Lower lobe of right lung (tissue), 2 donors: ENCODE measurements around the gene BABAM2. TPM values are rescaled to one million over a fixed set of nuclear protein-coding genes. Genes with fewer than 3 reads are reported as not detected.

Source experiments
- ATAC-seq, 2 donors: fragments of 200-7000 bp; cut with Tn5 transposase; one replicate each; pipeline ENCODE4 v1.9.1; 2020 to 2022; ENCODE audit warnings: mild to moderate bottlenecking in 2 of 2, moderate library complexity in 2 of 2
- DNase-seq: peaks from one replicate; pipeline ENCODE4 v3.0.0-alpha.2; 2020
- H3K27ac ChIP-seq: fragments of 200-600 bp; one replicate; pipeline ENCODE4 v1.8.0; 2022
- H3K27me3 ChIP-seq: fragments of 200-600 bp; one replicate; pipeline ENCODE4 v1.8.0; 2022; ENCODE audit warnings: low read depth
- H3K36me3 ChIP-seq: fragments of 200-600 bp; one replicate; pipeline ENCODE4 v1.8.0; 2022; ENCODE audit warnings: mild to moderate bottlenecking
- H3K4me1 ChIP-seq: fragments of 200-600 bp; one replicate; pipeline ENCODE4 v1.8.0; 2022
- H3K4me3 ChIP-seq: fragments of 200-600 bp; one replicate; pipeline ENCODE4 v1.8.0; 2022; ENCODE audit warnings: mild to moderate bottlenecking
- H3K9me3 ChIP-seq: fragments of 200-600 bp; one replicate; pipeline ENCODE4 v1.8.0; 2022
- intact Hi-C: fragments of 100-400 bp; cut with DNase I; formaldehyde crosslinking; loops from one replicate; pipeline ENCODE4 v1.11.0; 2022
- total RNA-seq: library from RNA; stranded (reverse); fragmentation: NEBNext Ultra II Directional; extraction: Animal tissue kit (Norgen Biotek cat#: 25700); gene quantifications from one replicate; pipeline ENCODE4 v1.2.1, GENCODE V29; 2021
- TF ChIP-seq, protein P1 (sequence below): fragments of 200-600 bp; IDR thresholded peaks from one replicate; pipeline ENCODE4 v1.8.0; 2022; ENCODE audit warnings: antibody characterized with exemption, mild to moderate bottlenecking
- donor health status: DM: no; HTN: yes; CAD: no; lungs with severe emphysema.

BABAM2 gene
- total RNA-seq, 1 donor from 2014 or later: 39.5 TPM

DNA sequence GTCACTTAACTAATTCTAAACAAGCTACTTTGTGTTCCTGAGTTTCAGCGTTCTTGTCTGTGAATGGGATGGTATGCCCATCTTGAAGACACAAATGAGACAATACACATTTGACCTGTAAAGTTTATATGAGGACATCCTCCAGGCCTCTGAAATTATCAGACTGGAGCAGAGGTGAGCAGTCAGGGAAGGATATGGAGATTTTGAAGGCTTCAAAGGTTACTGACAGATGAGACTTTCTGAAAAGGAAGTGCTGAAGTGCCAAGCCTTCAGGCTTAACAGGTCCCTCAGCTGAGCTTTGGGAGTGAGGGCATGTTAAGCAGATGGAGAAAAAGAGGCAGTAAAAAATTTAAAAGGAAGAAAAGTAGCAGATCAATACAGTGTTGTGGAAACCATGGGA lies 391.2 kb downstream of the BABAM2 start:
- DNase-seq (no peak), ATAC-seq (no peak)
- Histone ChIP-seq H3K27me3 (no peaks in the 10 kb centered on the region), H3K4me3 (no peak overlapping the region), H3K4me1 (no peaks in the 10 kb centered on the region), H3K36me3 (no peaks in the 10 kb centered on the region), H3K27ac (no peak overlapping the region), H3K9me3 (no peaks in the 10 kb centered on the region)
- TF ChIP-seq, protein P1, sequence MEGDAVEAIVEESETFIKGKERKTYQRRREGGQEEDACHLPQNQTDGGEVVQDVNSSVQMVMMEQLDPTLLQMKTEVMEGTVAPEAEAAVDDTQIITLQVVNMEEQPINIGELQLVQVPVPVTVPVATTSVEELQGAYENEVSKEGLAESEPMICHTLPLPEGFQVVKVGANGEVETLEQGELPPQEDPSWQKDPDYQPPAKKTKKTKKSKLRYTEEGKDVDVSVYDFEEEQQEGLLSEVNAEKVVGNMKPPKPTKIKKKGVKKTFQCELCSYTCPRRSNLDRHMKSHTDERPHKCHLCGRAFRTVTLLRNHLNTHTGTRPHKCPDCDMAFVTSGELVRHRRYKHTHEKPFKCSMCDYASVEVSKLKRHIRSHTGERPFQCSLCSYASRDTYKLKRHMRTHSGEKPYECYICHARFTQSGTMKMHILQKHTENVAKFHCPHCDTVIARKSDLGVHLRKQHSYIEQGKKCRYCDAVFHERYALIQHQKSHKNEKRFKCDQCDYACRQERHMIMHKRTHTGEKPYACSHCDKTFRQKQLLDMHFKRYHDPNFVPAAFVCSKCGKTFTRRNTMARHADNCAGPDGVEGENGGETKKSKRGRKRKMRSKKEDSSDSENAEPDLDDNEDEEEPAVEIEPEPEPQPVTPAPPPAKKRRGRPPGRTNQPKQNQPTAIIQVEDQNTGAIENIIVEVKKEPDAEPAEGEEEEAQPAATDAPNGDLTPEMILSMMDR: no peak
- intact Hi-C loops: no loop called here

DNA sequence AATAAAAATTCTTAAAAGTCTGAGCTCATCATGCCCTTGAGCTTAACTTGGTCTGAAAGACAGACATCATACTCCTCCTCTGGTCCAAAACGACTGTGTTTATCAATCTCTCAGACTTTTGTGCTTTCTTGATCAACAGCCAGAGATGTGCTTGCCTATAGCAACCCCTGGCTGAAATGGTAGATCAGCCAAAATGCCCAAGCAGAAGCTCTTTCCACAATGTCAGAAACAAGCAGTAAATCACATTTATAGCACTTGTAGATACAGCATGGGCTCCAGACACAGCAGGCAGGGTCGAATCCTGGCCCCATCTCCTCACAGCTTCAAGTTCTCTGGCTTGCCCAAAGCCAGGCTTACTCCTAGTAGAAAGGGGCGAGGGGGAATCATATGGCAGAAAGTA lies 391.7 kb downstream of the BABAM2 start:
- no peak for ATAC-seq
- Histone ChIP-seq H3K4me1 (no peaks in the 10 kb centered on the region), H3K27me3 (no peaks in the 10 kb centered on the region), H3K4me3 (no peak overlapping the region), H3K9me3 (no peaks in the 10 kb centered on the region), H3K27ac (no peak overlapping the region), H3K36me3 (no peaks in the 10 kb centered on the region)
- intact Hi-C loops: no loop called here
- TF ChIP-seq, protein P1: no peak
- no peak for DNase-seq

DNA sequence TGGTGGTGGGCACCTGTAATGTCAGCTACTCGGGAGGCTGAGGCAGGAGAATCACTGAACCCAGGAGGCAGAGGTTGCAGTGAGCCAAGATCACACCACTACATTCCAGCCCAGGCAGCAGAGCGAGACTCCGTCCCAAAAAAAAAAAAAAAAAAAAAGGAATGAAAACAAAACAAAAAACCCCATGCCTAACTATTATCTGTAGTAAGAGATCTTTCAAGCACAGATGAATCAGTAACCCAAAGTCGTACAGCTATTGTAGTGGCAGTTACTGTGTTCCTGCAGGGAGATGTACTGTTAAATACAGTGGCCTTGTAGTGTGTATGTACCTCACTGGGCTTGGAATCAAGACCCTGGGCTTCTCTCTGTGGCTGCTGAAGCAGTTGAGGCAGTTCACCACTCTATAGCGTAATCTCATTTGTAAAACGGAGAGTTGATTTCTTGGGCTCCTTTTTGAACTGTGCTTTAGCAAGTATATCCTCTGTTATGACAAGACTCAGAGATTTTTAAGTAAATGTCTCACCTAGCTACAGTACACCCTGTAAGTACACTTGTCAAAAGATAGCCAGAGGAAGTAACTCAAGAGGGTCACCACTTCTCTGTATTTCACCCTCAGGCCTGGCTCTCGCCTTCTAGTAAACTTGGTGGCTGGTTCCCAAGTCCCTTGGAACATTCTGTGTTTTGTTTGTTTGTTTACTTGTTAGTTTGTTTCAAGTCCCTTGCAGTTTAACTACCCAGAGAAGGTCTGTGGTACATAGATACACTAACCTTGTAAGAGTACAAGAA lies 392.5 kb downstream of the BABAM2 start:
- H3K27me3 ChIP-seq: no peaks in the 10 kb centered on the region
- intact Hi-C loops: no loop called here
- no peak overlapping the region for H3K27ac ChIP-seq
- H3K4me1 ChIP-seq: no peaks in the 10 kb centered on the region
- ATAC-seq (peak in 1 of 2 donors; percentile 29), DNase-seq (no peak)
- TF ChIP-seq, protein P1: no peak
- H3K9me3 ChIP-seq: no peaks in the 10 kb centered on the region
- H3K36me3 ChIP-seq: no peaks in the 10 kb centered on the region
- no peak overlapping the region for H3K4me3 ChIP-seq

DNA sequence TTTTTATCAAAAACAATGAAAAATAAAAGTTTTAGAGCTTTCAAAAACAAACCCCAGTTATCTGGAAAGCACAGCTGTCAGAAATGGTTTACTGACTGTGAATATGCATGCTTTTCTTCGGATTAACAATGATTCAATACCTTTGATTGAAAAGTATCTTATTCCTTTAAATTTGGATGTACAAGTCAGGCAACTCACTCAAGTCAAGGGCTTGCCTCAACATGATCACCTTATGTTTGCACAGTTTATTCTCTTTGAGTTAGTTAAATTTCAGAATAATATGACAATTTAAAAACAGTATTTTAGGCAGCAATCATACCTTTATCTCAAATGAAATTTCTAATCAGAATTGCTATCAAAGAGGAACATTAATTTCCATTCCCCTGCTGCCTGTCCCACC lies 393.3 kb downstream of the BABAM2 start:
- Histone ChIP-seq H3K27ac (no peak overlapping the region), H3K36me3 (no peaks in the 10 kb centered on the region), H3K4me1 (no peaks in the 10 kb centered on the region), H3K9me3 (no peaks in the 10 kb centered on the region), H3K27me3 (no peaks in the 10 kb centered on the region), H3K4me3 (no peak overlapping the region)
- intact Hi-C loops: no loop called here
- TF ChIP-seq, protein P1: no peak
- DNase-seq (no peak), ATAC-seq (no peak)

DNA sequence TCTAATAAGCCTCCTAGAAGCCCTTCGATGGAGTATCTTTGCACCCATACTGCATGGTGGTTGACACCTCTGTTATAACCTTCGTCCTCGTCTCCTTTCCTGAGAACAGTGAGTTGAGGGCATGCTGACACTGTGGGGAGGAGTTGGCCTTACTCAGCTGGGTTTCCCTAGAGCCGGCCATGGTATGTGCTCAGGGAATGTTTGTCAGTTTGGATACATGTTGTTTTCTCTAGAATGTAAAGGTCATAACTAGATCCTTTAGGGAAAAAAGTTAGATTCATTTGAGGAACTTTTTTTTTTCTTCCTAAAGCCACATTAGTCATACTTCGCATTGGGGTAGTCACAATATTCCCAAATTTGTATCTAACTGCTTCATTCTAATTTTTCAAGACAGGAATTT lies 396.1 kb downstream of the BABAM2 start:
- intact Hi-C loops: no loop called here
- no peak for DNase-seq

More for the DNA sequence above, 396.1 kb downstream of the BABAM2 start:
- no peaks in the 10 kb centered on the region for H3K9me3 ChIP-seq
- no peaks in the 10 kb centered on the region for H3K36me3 ChIP-seq
- H3K27ac ChIP-seq: no peak overlapping the region
- no peak for ATAC-seq
- H3K4me1 ChIP-seq: no peaks in the 10 kb centered on the region
- TF ChIP-seq, protein P1: no peak
- H3K27me3 ChIP-seq: no peaks in the 10 kb centered on the region
- no peak overlapping the region for H3K4me3 ChIP-seq
